Central memory CD8-positive, alpha-beta T cell (primary cell): ENCODE data around the gene PODN.

ENCODE experiments used
- ATAC-seq: fragments of 150-1000 bp; cut with Tn5 transposase; replicated peaks from 2 replicates; pipeline ENCODE4 v1.10.0; 2022; ENCODE audit warnings: mild to moderate bottlenecking, moderate FRiP score, moderate number of reproducible peaks; ENCODE audit not compliant: poor library complexity, severe bottlenecking; ENCODE audit errors: extremely low read depth
- DNase-seq, 2 donors: peaks; one replicate each; pipeline ENCODE4 v3.0.0; 2021; ENCODE audit warnings: low spot score in 2 of 2
- H3K27ac Mint-ChIP-seq: one replicate; pipeline ENCODE4 v1.8.0; 2022; ENCODE audit warnings: low read depth, mild to moderate bottlenecking, moderate library complexity, mixed read lengths
- H3K27me3 Mint-ChIP-seq: one replicate; pipeline ENCODE4 v1.8.0; 2022; ENCODE audit warnings: mixed read lengths
- H3K36me3 Mint-ChIP-seq: one replicate; pipeline ENCODE4 v1.8.0; 2022; ENCODE audit warnings: mild to moderate bottlenecking, moderate library complexity, mixed read lengths; ENCODE audit not compliant: insufficient read depth
- H3K4me1 Mint-ChIP-seq: one replicate; pipeline ENCODE4 v1.8.0; 2022; ENCODE audit warnings: mixed read lengths
- H3K4me3 Mint-ChIP-seq: one replicate; pipeline ENCODE4 v1.8.0; 2022; ENCODE audit warnings: mild to moderate bottlenecking, moderate library complexity, mixed read lengths
- H3K9me3 Mint-ChIP-seq: one replicate; pipeline ENCODE4 v1.8.0; 2022; ENCODE audit warnings: mixed read lengths

Gene PODN

DNA sequence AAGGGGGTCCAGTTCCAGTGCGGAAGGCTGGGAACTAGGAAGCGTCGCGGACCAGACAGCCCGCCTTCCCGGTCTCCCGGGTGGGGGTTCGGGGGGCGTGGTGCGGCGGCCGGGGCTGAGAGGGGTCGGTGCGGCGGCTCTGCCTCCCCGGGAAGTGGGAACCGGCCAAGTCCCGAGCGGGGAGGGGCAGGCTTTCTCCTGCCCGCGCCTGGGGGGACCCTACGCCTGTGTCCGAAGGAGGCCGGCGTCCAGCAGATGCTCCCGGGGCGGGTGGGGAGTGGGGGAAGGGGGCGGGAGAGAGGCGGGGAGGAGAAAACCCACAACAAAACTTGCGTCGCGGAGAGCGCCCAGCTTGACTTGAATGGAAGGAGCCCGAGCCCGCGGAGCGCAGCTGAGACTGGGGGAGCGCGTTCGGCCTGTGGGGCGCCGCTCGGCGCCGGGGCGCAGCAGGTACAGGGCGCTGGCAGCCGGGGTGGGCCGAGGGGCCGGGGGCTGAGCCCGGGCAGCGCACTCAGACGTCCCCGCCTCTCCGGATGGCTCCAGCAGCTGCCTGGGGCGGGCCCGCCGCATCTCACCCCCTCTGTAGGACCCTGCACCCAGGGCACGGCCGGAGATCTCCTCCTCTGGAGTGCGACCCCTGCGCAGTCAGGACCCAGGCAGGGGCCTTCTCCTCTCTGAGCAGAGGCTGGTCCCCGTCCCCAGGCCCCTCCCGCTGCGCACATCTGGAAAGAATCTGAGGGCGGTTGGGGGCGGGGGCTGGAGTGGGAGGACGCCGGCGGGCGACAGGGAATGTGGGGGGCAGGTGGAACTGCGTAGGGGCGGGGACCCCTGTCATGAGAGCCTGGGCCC is at the start of gene PODN:
TSS of gene PODN (plus strand) at position 355 of the 849 bp plus-strand sequence. CDS start 7,643 bp downstream, outside the sequence.
- peak within 1 kb of the TSS; percentile 73 for H3K4me3 Mint-ChIP-seq
- H3K27me3 Mint-ChIP-seq = peaks cover 30% of the 10 kb centered on the region
- peaks cover 5% of the 10 kb centered on the region for H3K4me1 Mint-ChIP-seq
- ATAC-seq (no peak), DNase-seq (no peak)
- no peaks in the 10 kb centered on the region for H3K36me3 Mint-ChIP-seq
- no peak within 1 kb of the TSS for H3K27ac Mint-ChIP-seq
- H3K9me3 Mint-ChIP-seq = no peaks in the 10 kb centered on the region

- Mint-ChIP-seq H3K36me3 (peaks cover 2% of the 10 kb centered on the region), H3K4me1 (peaks cover 25% of the 10 kb centered on the region), H3K9me3 (no peaks in the 10 kb centered on the region), H3K27ac (peak overlapping the region; percentile 89), H3K4me3 (peak overlapping the region; percentile 91), H3K27me3 (no peaks in the 10 kb centered on the region)
- ATAC-seq = peak; percentile 99
- DNase-seq = peak; percentile 48 to 77
These were observed 47.1 kb upstream of the PODN start for GRCh38 chr1:53014791-53015507.

DNA sequence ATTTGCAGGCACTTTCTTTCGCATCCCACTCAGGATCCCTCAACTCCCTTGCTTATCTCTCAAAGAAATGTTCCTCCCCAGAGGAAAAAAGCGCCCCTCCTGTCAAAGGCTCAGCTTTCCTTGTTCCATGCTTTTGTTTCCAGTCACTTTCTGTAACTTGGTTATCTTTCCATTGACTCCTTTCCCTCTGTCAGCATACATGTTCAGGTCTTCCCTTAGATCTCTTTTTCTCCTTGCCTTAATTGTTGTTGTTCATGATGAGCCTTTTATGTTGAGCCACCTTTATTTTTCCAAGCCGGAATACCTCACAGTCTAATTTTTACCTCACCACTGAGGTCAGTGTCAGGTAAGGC is 46.5 kb upstream of the PODN start:
- H3K27me3 Mint-ChIP-seq = no peaks in the 10 kb centered on the region
- peak overlapping the region; percentile 91 for H3K4me3 Mint-ChIP-seq
- DNase-seq (no peak), ATAC-seq (no peak)
- H3K9me3 Mint-ChIP-seq = no peaks in the 10 kb centered on the region
- peaks cover 2% of the 10 kb centered on the region for H3K36me3 Mint-ChIP-seq
- H3K4me1 Mint-ChIP-seq = peaks cover 25% of the 10 kb centered on the region
- H3K27ac Mint-ChIP-seq = peak overlapping the region; percentile 89

GRCh38 chr1:53016705-53017104 is 45.3 kb upstream of the PODN start:
- Mint-ChIP-seq H3K27ac (peak overlapping the region; percentile 89), H3K4me3 (no peak overlapping the region)

GRCh38 chr1:53020588-53020987 is 41.4 kb upstream of the PODN start:
- Mint-ChIP-seq H3K4me3 (no peak overlapping the region), H3K36me3 (peaks cover 9% of the 10 kb centered on the region), H3K27ac (no peak overlapping the region), H3K9me3 (no peaks in the 10 kb centered on the region), H3K4me1 (peaks cover 21% of the 10 kb centered on the region), H3K27me3 (no peaks in the 10 kb centered on the region)
- no peak for DNase-seq
- no peak for ATAC-seq

More at GRCh38 chr1:53016705-53017104, 45.3 kb upstream of the PODN start:
- Mint-ChIP-seq H3K27me3 (no peaks in the 10 kb centered on the region), H3K36me3 (peaks cover 4% of the 10 kb centered on the region), H3K9me3 (no peaks in the 10 kb centered on the region), H3K4me1 (peaks cover 25% of the 10 kb centered on the region)
- no peak for ATAC-seq
- DNase-seq = no peak

DNA sequence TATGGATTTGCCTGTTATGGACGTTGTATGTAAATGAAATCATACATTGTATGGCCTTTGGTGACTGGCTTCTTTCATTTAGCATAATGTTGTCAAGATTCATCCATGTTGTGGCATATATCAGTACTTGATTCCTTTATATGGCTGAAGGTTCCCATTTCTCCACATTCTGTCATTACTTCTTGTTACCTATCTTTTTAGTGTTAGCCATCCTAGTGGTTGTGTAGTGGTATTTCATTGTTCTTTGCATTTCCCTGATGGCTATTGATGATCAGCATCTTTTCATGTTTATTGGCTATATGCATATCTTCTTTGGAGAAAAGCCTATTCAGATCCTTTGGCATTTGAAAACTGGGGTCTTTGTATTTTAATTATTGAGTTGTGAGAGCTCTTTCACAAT is 39.8 kb upstream of the PODN start:
- no peak overlapping the region for H3K27ac Mint-ChIP-seq
- H3K4me3 Mint-ChIP-seq = no peak overlapping the region
- peaks cover 6% of the 10 kb centered on the region for H3K36me3 Mint-ChIP-seq
- H3K27me3 Mint-ChIP-seq = no peaks in the 10 kb centered on the region
- ATAC-seq (no peak), DNase-seq (no peak)
- H3K4me1 Mint-ChIP-seq = peaks cover 7% of the 10 kb centered on the region
- H3K9me3 Mint-ChIP-seq = no peaks in the 10 kb centered on the region

DNA sequence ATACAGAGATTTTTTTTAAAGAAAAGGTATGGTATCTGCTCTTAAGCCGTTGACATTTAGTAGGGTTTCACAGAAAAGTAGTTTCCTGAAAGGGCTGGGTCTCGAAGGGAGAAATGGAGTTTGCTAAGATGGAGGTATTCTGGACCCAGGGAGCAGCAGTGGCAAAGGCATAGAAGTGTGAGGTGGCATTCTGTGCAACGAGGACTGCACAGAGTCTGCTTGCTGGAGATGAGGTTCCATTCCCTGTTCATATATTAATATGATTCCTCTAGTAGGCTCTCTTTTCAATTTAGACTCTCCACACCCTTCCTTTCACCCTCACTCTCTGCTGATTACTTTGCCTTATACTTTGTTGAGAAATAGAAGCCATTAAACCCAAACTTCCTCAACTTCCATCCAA is 38.5 kb upstream of the PODN start:
- Mint-ChIP-seq H3K27ac (no peak overlapping the region), H3K27me3 (no peaks in the 10 kb centered on the region), H3K4me3 (no peak overlapping the region), H3K9me3 (no peaks in the 10 kb centered on the region), H3K36me3 (peaks cover 12% of the 10 kb centered on the region), H3K4me1 (peaks cover 7% of the 10 kb centered on the region)
- no peak for ATAC-seq
- DNase-seq = no peak

- Mint-ChIP-seq H3K4me1 (peaks cover 7% of the 10 kb centered on the region), H3K27me3 (no peaks in the 10 kb centered on the region), H3K27ac (no peak overlapping the region), H3K9me3 (no peaks in the 10 kb centered on the region), H3K4me3 (no peak overlapping the region), H3K36me3 (peaks cover 15% of the 10 kb centered on the region)
- ATAC-seq (no peak), DNase-seq (no peak)
These were observed 37.9 kb upstream of the PODN start for GRCh38 chr1:53024117-53024516.

DNA sequence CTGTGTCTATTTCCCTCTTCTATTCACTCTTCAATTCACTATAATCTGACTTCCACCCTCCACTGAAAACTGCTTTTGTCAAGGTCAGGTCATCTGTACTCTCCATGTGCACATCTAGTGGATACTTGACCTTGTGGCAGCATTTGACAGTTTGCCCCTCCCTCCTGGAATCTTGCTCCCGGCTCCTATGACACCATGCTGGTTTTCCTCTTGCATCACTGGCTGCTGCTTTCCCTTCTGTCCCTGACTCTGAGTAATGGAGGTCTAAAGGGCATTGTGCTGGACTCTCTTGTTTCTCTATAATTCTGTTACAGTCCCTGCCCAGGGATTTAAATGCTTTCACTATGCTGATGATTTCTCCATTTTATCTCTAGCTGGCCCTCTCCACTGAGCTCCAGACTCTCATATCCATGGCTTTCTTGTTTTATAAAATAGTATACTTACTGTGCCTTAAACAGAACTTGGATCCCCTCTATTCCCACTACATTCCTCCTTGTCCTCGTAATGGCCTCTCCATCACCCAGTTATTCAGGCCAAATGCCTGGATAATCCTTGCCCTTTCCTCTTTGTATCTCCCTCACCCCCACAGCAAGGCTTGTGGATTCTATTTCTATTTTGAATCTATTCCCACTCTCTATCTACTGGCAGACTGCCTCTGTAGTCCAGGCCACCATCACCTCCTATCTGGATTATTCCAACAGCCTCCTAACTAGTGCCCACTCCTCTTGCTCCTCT is 36.8 kb upstream of the PODN start:
- Mint-ChIP-seq H3K27me3 (no peaks in the 10 kb centered on the region), H3K4me1 (peaks cover 7% of the 10 kb centered on the region), H3K4me3 (no peak overlapping the region), H3K27ac (no peak overlapping the region), H3K9me3 (no peaks in the 10 kb centered on the region), H3K36me3 (peaks cover 21% of the 10 kb centered on the region)
- no peak for DNase-seq
- no peak for ATAC-seq

DNA sequence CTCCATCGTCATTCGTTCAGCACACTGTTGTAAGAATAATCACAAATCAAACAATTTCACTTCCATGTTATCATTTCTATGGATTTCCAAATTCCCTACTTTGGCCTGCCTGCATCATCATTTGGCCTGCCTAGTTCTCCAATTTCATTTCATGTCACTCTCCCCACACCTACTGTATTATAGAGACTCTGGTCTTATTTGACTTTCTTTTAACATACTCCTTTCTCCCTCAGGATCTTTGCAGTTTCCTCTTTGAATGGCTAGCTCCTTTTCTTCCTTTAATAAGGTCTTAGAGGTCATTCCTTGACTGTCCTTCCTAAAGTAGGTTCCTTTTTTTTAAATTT is 36.3 kb upstream of the PODN start:
- H3K36me3 Mint-ChIP-seq = peaks cover 23% of the 10 kb centered on the region
- ATAC-seq (no peak), DNase-seq (no peak)
- peaks cover 7% of the 10 kb centered on the region for H3K4me1 Mint-ChIP-seq
- no peaks in the 10 kb centered on the region for H3K27me3 Mint-ChIP-seq
- H3K4me3 Mint-ChIP-seq = no peak overlapping the region
- H3K27ac Mint-ChIP-seq = no peak overlapping the region
- H3K9me3 Mint-ChIP-seq = no peaks in the 10 kb centered on the region

- Mint-ChIP-seq H3K9me3 (no peaks in the 10 kb centered on the region), H3K4me3 (no peak overlapping the region), H3K4me1 (peaks cover 10% of the 10 kb centered on the region), H3K27ac (no peak overlapping the region), H3K36me3 (peaks cover 26% of the 10 kb centered on the region), H3K27me3 (no peaks in the 10 kb centered on the region)
- ATAC-seq = no peak
- no peak for DNase-seq
These were observed 35.8 kb upstream of the PODN start for GRCh38 chr1:53026254-53026653.

- Mint-ChIP-seq H3K4me1 (peaks cover 14% of the 10 kb centered on the region), H3K27me3 (no peaks in the 10 kb centered on the region), H3K27ac (no peak overlapping the region), H3K36me3 (peaks cover 28% of the 10 kb centered on the region), H3K4me3 (no peak overlapping the region), H3K9me3 (no peaks in the 10 kb centered on the region)
- ATAC-seq (no peak), DNase-seq (no peak)
These were observed 30.3 kb upstream of the PODN start for GRCh38 chr1:53031732-53032131.
